SH-SY5Y (cell line): Measurements from ENCODE around the gene SHFL.

Source experiments
- GATA2 ChIP-seq: IDR thresholded peaks from 2 replicates; pipeline ENCODE4 v1.6.1; 2011; ENCODE audit warnings: mild to moderate bottlenecking, low read depth, low read length
- GATA3 ChIP-seq: IDR thresholded peaks from 2 replicates; pipeline ENCODE4 v1.6.1; 2011; ENCODE audit warnings: low read depth, mild to moderate bottlenecking, low read length, moderate library complexity

DNA sequence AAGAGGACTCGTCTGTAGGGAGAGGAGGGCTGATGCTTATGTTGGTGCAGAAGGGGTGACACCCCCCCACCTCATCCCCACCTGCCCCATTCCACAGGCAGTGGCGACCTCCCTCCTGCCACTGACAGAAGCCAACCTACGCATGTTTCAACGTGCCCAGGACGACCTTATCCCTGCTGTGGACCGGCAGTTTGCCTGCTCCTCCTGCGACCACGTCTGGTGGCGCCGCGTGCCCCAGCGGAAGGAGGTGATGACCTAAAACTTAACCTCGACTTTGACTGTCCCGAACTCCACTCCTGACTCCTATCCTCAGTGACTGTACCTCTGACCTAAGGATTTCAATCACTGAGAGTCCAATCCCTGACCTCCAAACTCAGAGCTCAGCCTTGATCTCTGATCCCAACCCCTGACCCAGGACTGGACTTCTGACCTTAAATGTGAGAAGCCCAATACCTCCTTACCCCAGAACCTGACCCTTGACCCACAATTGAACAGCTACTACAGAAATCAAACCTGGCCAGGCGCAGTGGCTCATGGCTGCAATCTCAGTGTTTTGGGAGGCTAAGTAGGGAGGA lies 3.8 kb downstream of the SHFL start:
- TF ChIP-seq GATA2 (no peak), GATA3 (no peak)
